WERI-Rb-1 (cell line): ENCODE measurements around the gene PTPRB.

Experiments used
- DNase-seq: peaks from one replicate; pipeline ENCODE4 v3.0.0-alpha.2; 2020
- H3K27ac ChIP-seq: fragments of 250-450 bp; sonication (Bioruptor Pico); 2 replicates; pipeline ENCODE4 v1.5.1; 2020; ENCODE audit warnings: mild to moderate bottlenecking, moderate library complexity
- H3K27me3 ChIP-seq: fragments of 250-450 bp; sonication (Bioruptor Pico); 2 replicates; pipeline ENCODE4 v1.5.1; 2021; ENCODE audit warnings: mild to moderate bottlenecking, low read depth, moderate library complexity; ENCODE audit not compliant: insufficient read depth, severe bottlenecking
- H3K36me3 ChIP-seq: fragments of 250-450 bp; sonication (Bioruptor Pico); 2 replicates; pipeline ENCODE4 v1.5.1; 2020; ENCODE audit warnings: mild to moderate bottlenecking, moderate library complexity
- H3K4me3 ChIP-seq: 2 replicates; pipeline ENCODE4 v1.5.1; 2011; ENCODE audit warnings: low read depth, mild to moderate bottlenecking, control low read depth, low read length
- H3K9me3 ChIP-seq: fragments of 250-450 bp; sonication (Bioruptor Pico); 2 replicates; pipeline ENCODE4 v1.5.1; 2021; ENCODE audit warnings: mild to moderate bottlenecking, moderate library complexity; ENCODE audit not compliant: severe bottlenecking
- CTCF ChIP-seq: IDR thresholded peaks from 2 replicates; pipeline ENCODE4 v1.5.1; 2011; ENCODE audit warnings: low read depth, mild to moderate bottlenecking, control low read depth, inconsistent platforms, low read length

PTPRB gene

GRCh38 chr12:70648831-70649230 is 11.6 kb upstream of the PTPRB start:
- TF ChIP-seq CTCF: no peak
- Histone ChIP-seq H3K36me3 (no peaks in the 10 kb centered on the region), H3K27ac (no peak overlapping the region), H3K4me3 (no peak overlapping the region), H3K27me3 (no peaks in the 10 kb centered on the region), H3K9me3 (no peaks in the 10 kb centered on the region)
- DNase-seq: no peak

- Histone ChIP-seq H3K27me3 (no peaks in the 10 kb centered on the region), H3K9me3 (no peaks in the 10 kb centered on the region), H3K4me3 (no peak overlapping the region), H3K27ac (no peak overlapping the region), H3K36me3 (no peaks in the 10 kb centered on the region)
- no peak for DNase-seq
- no peak for TF ChIP-seq CTCF
Observed at GRCh38 chr12:70648191-70648590, 11.0 kb upstream of the PTPRB start.

GRCh38 chr12:70646850-70647249 is 9.6 kb upstream of the PTPRB start:
- DNase-seq: no peak
- no peak overlapping the region for H3K4me3 ChIP-seq
- TF ChIP-seq CTCF: no peak
- H3K27me3 ChIP-seq: no peaks in the 10 kb centered on the region
- H3K9me3 ChIP-seq: no peaks in the 10 kb centered on the region
- no peak overlapping the region for H3K27ac ChIP-seq
- no peaks in the 10 kb centered on the region for H3K36me3 ChIP-seq

- Histone ChIP-seq H3K27ac (no peak overlapping the region), H3K4me3 (no peak overlapping the region), H3K9me3 (no peaks in the 10 kb centered on the region), H3K27me3 (no peaks in the 10 kb centered on the region), H3K36me3 (no peaks in the 10 kb centered on the region)
- no peak for DNase-seq
- TF ChIP-seq CTCF: no peak
Observed at GRCh38 chr12:70645494-70646317, 8.5 kb upstream of the PTPRB start.

- no peak for DNase-seq
- H3K4me3 ChIP-seq: no peak overlapping the region
- no peak for TF ChIP-seq CTCF
- H3K27ac ChIP-seq: no peak overlapping the region
- no peaks in the 10 kb centered on the region for H3K9me3 ChIP-seq
- no peaks in the 10 kb centered on the region for H3K36me3 ChIP-seq
- no peaks in the 10 kb centered on the region for H3K27me3 ChIP-seq
Observed at GRCh38 chr12:70644861-70645260, 7.6 kb upstream of the PTPRB start.

- no peak for TF ChIP-seq CTCF
- Histone ChIP-seq H3K4me3 (no peak overlapping the region), H3K27me3 (no peaks in the 10 kb centered on the region), H3K27ac (no peak overlapping the region), H3K36me3 (no peaks in the 10 kb centered on the region), H3K9me3 (no peaks in the 10 kb centered on the region)
- DNase-seq: no peak
Observed at GRCh38 chr12:70643939-70644338, 6.7 kb upstream of the PTPRB start.
